Upper lobe of left lung (tissue), 4 donors: ENCODE data around the gene KNL1.

ENCODE experiments used
- EP300 ChIP-seq, 4 donors: sonication (generic); formaldehyde crosslinking; IDR thresholded peaks; one replicate each; pipeline ENCODE4 v1.5.1; 2017; ENCODE audit warnings: antibody characterized with exemption in 4 of 4, control low read depth in 2 of 4
- POLR2A ChIP-seq, 4 donors: fragments of 450-650 bp; IDR thresholded peaks; one replicate each; pipeline ENCODE4 v1.5.1; 2016 to 2017; ENCODE audit warnings: antibody characterized with exemption in 4 of 4, mild to moderate bottlenecking in 2 of 4
- TF ChIP-seq, protein P1 (sequence below), 6 experiments: fragments of 450-650 bp in 4 of 6; fragments of 200-600 bp in 2 of 6; sonication (generic) in 2 of 6; IDR thresholded peaks; one replicate each; pipeline ENCODE4 v1.5.1; 2016 to 2019; ENCODE audit warnings: antibody characterized with exemption in 6 of 6

DNA sequence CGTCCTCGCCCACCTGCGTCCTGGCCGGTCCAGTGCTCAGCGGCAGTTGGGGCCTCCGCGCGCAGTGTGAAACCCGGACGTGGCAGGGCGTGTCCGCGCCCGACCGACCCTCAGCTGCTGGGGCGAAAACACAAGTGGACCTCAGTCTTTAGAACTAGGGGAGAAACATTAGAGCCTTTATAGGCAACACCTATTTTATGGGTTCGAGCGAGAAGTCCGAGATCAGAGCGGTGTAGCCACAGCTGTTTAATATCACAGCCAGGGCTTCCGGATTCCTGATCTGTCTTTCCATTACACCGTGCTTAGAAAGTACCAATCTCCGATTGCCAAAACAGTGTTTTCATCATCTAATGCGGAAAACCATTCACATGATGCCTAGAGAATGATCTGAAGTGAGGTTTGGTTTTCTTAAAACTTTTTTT, 101.4 kb downstream of the KNL1 start:
- TF ChIP-seq EP300 (IDR thresholded peaks at IDR 0.05) (no peak), POLR2A (IDR thresholded peaks at IDR 0.05) (no peak)
- TF ChIP-seq, protein P1, sequence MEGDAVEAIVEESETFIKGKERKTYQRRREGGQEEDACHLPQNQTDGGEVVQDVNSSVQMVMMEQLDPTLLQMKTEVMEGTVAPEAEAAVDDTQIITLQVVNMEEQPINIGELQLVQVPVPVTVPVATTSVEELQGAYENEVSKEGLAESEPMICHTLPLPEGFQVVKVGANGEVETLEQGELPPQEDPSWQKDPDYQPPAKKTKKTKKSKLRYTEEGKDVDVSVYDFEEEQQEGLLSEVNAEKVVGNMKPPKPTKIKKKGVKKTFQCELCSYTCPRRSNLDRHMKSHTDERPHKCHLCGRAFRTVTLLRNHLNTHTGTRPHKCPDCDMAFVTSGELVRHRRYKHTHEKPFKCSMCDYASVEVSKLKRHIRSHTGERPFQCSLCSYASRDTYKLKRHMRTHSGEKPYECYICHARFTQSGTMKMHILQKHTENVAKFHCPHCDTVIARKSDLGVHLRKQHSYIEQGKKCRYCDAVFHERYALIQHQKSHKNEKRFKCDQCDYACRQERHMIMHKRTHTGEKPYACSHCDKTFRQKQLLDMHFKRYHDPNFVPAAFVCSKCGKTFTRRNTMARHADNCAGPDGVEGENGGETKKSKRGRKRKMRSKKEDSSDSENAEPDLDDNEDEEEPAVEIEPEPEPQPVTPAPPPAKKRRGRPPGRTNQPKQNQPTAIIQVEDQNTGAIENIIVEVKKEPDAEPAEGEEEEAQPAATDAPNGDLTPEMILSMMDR (IDR thresholded peaks at IDR 0.05) = no peak
